IMR-90 (cell line): Measurements from ENCODE around the gene NPLOC4. TPM values are rescaled to one million over a fixed set of nuclear protein-coding genes. Genes with fewer than 3 reads are reported as not detected.

Experiments
- ATAC-seq: fragments of 200-7000 bp; cut with Tn5 transposase; 2 replicates; pipeline ENCODE4 v1.9.1; 2020; ENCODE audit warnings: low read depth, mild to moderate bottlenecking, moderate library complexity
- BruUV-seq: library from RNA; stranded (reverse); fragments of 400-500 nt; replicated peaks from 2 replicates; lab custom pipeline; 2021; lab: Mats Ljungman, UMichigan
- CTCF ChIA-PET: fragments of 300-600 bp; formaldehyde crosslinking; extraction: SDS; loops from one replicate; lab custom pipeline; 2021; ENCODE audit warnings: antibody characterized with exemption; lab: Yijun Ruan, JAX
- POLR2A ChIA-PET: fragments of 300-600 bp; sonication (Branson Sonifier 250); formaldehyde crosslinking; loops from one replicate; lab custom pipeline; 2022; ENCODE audit warnings: antibody characterized with exemption; ENCODE audit not compliant: unreplicated experiment; lab: Charles Lee
- DNase-seq: peaks from one replicate; pipeline ENCODE4 v3.0.0; 2013
- H2AFZ ChIP-seq: replicated peaks from 2 replicates; pipeline ENCODE3; 2013; ENCODE audit warnings: low read length, mild to moderate bottlenecking; ENCODE audit not compliant: poor library complexity
- H2AK5ac ChIP-seq: 2 replicates; pipeline ENCODE4 v1.6.1; 2013; ENCODE audit warnings: low read depth, low read length, inconsistent platforms
- H2AK9ac ChIP-seq: replicated peaks from 2 replicates; pipeline ENCODE3; 2013; ENCODE audit warnings: mild to moderate bottlenecking, low read depth, low read length, moderate library complexity; ENCODE audit not compliant: poor library complexity
- H2BK120ac ChIP-seq: 2 replicates; pipeline ENCODE4 v1.6.1; 2013; ENCODE audit warnings: low read depth, low read length, inconsistent platforms
- H2BK15ac ChIP-seq: 3 replicates; pipeline ENCODE4 v1.6.1; 2013; ENCODE audit warnings: low read depth, low read length, inconsistent platforms
- H2BK20ac ChIP-seq: 2 replicates; pipeline ENCODE4 v1.6.1; 2013; ENCODE audit warnings: low read depth, mild to moderate bottlenecking, inconsistent platforms, low read length, moderate library complexity
- H2BK5ac ChIP-seq: 2 replicates; pipeline ENCODE4 v1.6.1; 2013; ENCODE audit warnings: mild to moderate bottlenecking, low read depth, low read length, inconsistent platforms; ENCODE audit not compliant: poor library complexity, severe bottlenecking
- H3K14ac ChIP-seq: replicated peaks from 2 replicates; pipeline ENCODE4 v1.6.1; 2013; ENCODE audit warnings: low read depth, low read length, inconsistent platforms
- H3K18ac ChIP-seq: 2 replicates; pipeline ENCODE4 v1.6.1; 2013; ENCODE audit warnings: low read depth, low read length, control low read depth
- H3K23ac ChIP-seq: 2 replicates; pipeline ENCODE4 v1.6.1; 2013; ENCODE audit warnings: low read depth, low read length, inconsistent platforms
- H3K27ac ChIP-seq: 2 replicates; pipeline ENCODE4 v1.5.1; 2013; ENCODE audit warnings: mild to moderate bottlenecking, control low read depth, low read length; ENCODE audit not compliant: insufficient read depth
- H3K27me3 ChIP-seq: 2 replicates; pipeline ENCODE4 v1.6.1; 2013; ENCODE audit warnings: low read length; ENCODE audit not compliant: control insufficient read depth, insufficient read depth
- H3K36me3 ChIP-seq: 2 replicates; pipeline ENCODE4 v1.6.1; 2013; ENCODE audit warnings: low read length, mixed read lengths; ENCODE audit not compliant: control insufficient read depth, insufficient read depth
- H3K4ac ChIP-seq: 2 replicates; pipeline ENCODE4 v1.6.1; 2013; ENCODE audit warnings: low read depth, low read length, inconsistent platforms
- H3K4me1 ChIP-seq: 2 replicates; pipeline ENCODE4 v1.6.1; 2013; ENCODE audit warnings: low read length, mixed read lengths; ENCODE audit not compliant: control insufficient read depth, insufficient read depth
- H3K4me2 ChIP-seq: 2 replicates; pipeline ENCODE4 v1.6.1; 2013; ENCODE audit warnings: low read depth, mild to moderate bottlenecking, control low read depth, low read length, moderate library complexity
- H3K4me3 ChIP-seq: 2 replicates; pipeline ENCODE4 v1.5.1; 2013; ENCODE audit warnings: low read depth, mild to moderate bottlenecking, control low read depth, low read length, moderate library complexity; ENCODE audit not compliant: insufficient read depth
- H3K56ac ChIP-seq: 2 replicates; pipeline ENCODE4 v1.6.1; 2013; ENCODE audit warnings: low read length, inconsistent platforms; ENCODE audit not compliant: insufficient read depth; ENCODE audit errors: extremely low read depth
- H3K79me1 ChIP-seq, 2 experiments: 2 replicates each; pipeline ENCODE4 v1.6.1; 2013; ENCODE audit warnings: low read length in 2 of 2, inconsistent platforms in 1 of 2, low read depth in 1 of 2
- H3K9ac ChIP-seq: 2 replicates; pipeline ENCODE4 v1.6.1; 2013; ENCODE audit warnings: low read depth, low read length, control low read depth
- H3K9me1 ChIP-seq: 2 replicates; pipeline ENCODE4 v1.6.1; 2013; ENCODE audit warnings: low read length, inconsistent platforms; ENCODE audit not compliant: insufficient read depth
- H3K9me3 ChIP-seq: 2 replicates; pipeline ENCODE4 v1.6.1; 2013; ENCODE audit warnings: low read length; ENCODE audit not compliant: control insufficient read depth, insufficient read depth
- H4K20me1 ChIP-seq: 2 replicates; pipeline ENCODE4 v1.6.1; 2013; ENCODE audit warnings: low read length, inconsistent platforms; ENCODE audit not compliant: insufficient read depth
- H4K5ac ChIP-seq: 2 replicates; pipeline ENCODE4 v1.6.1; 2013; ENCODE audit warnings: mild to moderate bottlenecking, low read depth, low read length, control low read depth
- H4K8ac ChIP-seq, 2 experiments: 2 replicates each; pipeline ENCODE4 v1.6.1; 2013; ENCODE audit warnings: low read depth in 2 of 2, low read length in 2 of 2, control low read depth in 1 of 2, inconsistent platforms in 1 of 2
- H4K91ac ChIP-seq: 2 replicates; pipeline ENCODE4 v1.6.1; 2013; ENCODE audit warnings: low read depth, low read length, inconsistent platforms; ENCODE audit not compliant: insufficient read depth
- BHLHE40 ChIP-seq: fragments of 150-350 bp; IDR thresholded peaks from 2 replicates; pipeline ENCODE4 v1.6.1; 2016; ENCODE audit warnings: mild to moderate bottlenecking, low read depth, low read length
- FOS ChIP-seq: fragments of 150-350 bp; IDR thresholded peaks from 2 replicates; pipeline ENCODE4 v1.6.1; 2016; ENCODE audit warnings: low read depth, low read length
- MAFK ChIP-seq: IDR thresholded peaks from 2 replicates; pipeline ENCODE4 v1.6.1; 2012; ENCODE audit warnings: low read depth, low read length, improper control_type of control experiment
- MXI1 ChIP-seq: IDR thresholded peaks from 2 replicates; pipeline ENCODE4 v1.6.1; 2012; ENCODE audit warnings: low read depth, mild to moderate bottlenecking, low read length, moderate library complexity, borderline replicate concordance
- RAD21 ChIP-seq: IDR thresholded peaks from 2 replicates; pipeline ENCODE4 v1.6.1; 2012; ENCODE audit warnings: low read length, improper control_type of control experiment
- RCOR1 ChIP-seq: IDR thresholded peaks from 2 replicates; pipeline ENCODE4 v1.6.1; 2012; ENCODE audit warnings: mild to moderate bottlenecking, low read length, improper control_type of control experiment; ENCODE audit not compliant: insufficient replicate concordance
- SMC3 ChIP-seq: fragments of 150-350 bp; IDR thresholded peaks from 2 replicates; pipeline ENCODE4 v1.6.1; 2016; ENCODE audit warnings: low read depth, mild to moderate bottlenecking, antibody characterized with exemption, low read length, moderate library complexity
- WGBS, 2 experiments: methylation state at CpG; one replicate each; pipeline versions ENCODE4 v1.1.5 to v1.1.7; 2013; ENCODE audit warnings: missing lambda C conversion rate in 2 of 2; ENCODE audit not compliant: insufficient read length in 1 of 2; ENCODE audit errors: extremely low coverage in 2 of 2; 5-methylcytosine and 5-hydroxymethylcytosine counted together
- dilution Hi-C: fragments of 300-500 bp; cut with HindIII; formaldehyde crosslinking; loops from one replicate; pipeline ENCODE4 v1.14.3; 2018; ENCODE audit warnings: low sequenced_read_pairs; ENCODE audit not compliant: unreplicated experiment
- in situ Hi-C: fragments of 300-500 bp; cut with MboI; formaldehyde crosslinking; loops from 3 replicates; pipeline ENCODE4 v1.14.3; 2019; ENCODE audit warnings: low sequenced_read_pairs, inconsistent platforms, mixed read lengths
- intact Hi-C: fragments of 100-400 bp; cut with micrococcal nuclease; formaldehyde crosslinking; loops from 2 replicates; pipeline ENCODE4 v1.10.0; 2022
- polyA plus RNA-seq, 3 experiments: library from polyadenylated mRNA; depleted of rRNA; stranded (reverse); fragments of >200 nt; gene quantifications; 2 replicates each; pipeline ENCODE4 v1.2.3, GENCODE V29; 2012; ENCODE audit warnings: low replicate concordance in 1 of 3
- total RNA-seq: library from RNA; depleted of rRNA; stranded (reverse); fragments of >200 nt; gene quantifications from 2 replicates; pipeline ENCODE4 v1.2.3, GENCODE V29; 2012
- TF ChIP-seq, protein P1 (sequence below): fragments of 150-350 bp; IDR thresholded peaks from 2 replicates; pipeline ENCODE4 v1.6.1; 2016; ENCODE audit warnings: low read depth, mild to moderate bottlenecking, low read length, moderate library complexity, borderline replicate concordance
- TF ChIP-seq, protein P2 (sequence below): fragments of 150-350 bp; IDR thresholded peaks from 2 replicates; pipeline ENCODE4 v1.6.1; 2017; ENCODE audit warnings: mild to moderate bottlenecking, antibody characterized with exemption, low read length, low read depth

NPLOC4 gene
- total and polyA plus RNA-seq, 2 of the 4 experiments (the other 2 are of a cell fraction) = 70.4 to 78.3 TPM

DNA sequence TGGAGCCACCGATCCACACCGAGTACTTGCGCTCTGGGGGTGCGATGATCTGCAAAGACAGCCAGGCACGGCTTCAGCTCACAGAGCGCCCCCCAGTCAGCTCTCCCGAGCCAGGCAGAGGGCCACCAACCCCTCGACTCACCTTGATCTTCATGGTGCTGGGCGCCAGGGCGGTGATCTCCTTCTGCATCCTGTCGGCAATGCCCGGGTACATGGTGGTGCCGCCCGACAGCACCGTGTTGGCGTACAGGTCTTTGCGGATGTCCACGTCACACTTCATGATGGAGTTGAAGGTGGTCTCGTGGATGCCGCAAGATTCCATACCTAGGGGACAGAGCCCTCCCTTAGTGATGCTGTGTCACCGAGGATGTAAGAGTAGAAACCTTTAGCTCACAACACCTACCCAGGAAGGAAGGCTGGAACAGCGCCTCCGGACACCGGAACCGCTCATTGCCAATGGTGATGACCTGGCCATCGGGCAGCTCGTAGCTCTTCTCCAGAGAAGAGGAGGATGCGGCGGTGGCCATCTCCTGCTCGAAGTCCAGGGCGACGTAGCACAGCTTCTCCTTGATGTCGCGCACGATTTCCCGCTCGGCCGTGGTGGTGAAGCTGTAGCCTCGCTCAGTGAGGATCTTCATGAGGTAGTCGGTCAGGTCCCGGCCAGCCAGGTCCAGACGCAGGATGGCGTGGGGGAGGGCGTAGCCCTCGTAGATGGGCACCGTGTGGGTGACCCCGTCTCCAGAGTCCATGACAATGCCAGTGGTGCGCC lies 125.9 kb downstream of the NPLOC4 start (continued):
- TF ChIP-seq MXI1 = no peak

DNA sequence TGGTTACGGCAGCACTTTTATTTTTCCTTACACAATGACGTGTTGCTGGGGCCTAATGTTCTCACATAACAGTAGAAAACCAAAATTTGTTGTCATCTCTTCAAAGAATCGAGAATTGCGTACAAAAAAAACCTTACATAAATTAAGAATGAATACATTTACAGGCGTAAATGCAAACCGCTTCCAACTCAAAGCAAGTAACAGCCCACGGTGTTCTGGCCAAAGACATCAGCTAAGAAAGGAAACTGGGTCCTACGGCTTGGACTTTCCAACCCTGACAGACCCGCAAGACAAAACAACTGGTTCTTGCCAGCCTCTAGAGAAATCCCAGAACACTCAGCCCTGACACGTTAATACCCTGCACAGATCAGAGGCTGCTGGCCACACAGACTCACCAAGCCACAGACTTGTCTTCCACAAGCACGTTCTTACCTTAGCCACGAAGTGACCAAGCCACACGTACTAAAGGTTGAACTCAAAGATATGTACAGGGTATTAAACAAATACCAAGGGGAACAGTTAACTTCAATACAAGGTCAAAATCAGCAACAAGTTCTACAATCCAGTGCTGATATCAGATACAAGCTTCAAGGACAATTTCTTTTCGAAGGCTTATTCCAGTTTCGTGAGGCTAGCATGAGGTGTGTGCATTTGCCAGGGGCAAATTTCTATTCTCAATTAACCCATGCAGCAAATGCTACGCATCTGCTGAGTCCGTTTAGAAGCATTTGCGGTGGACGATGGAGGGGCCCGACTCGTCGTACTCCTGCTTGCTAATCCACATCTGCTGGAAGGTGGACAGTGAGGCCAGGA lies 126.7 kb downstream of the NPLOC4 start:
- in situ Hi-C loops (no loop called here), dilution Hi-C loops (no loop called here), intact Hi-C loops (no loop called here)
- H3K9me1 ChIP-seq = no peaks in the 10 kb centered on the region
- no peaks in the 10 kb centered on the region for H3K27me3 ChIP-seq
- BruUV-seq = no TSS peak
- no peak overlapping the region for H4K91ac ChIP-seq
- H2BK120ac ChIP-seq = no peak overlapping the region
- H3K18ac ChIP-seq = no peak overlapping the region
- peak overlapping the region; percentile 89 for H3K27ac ChIP-seq
- H3K4me3 ChIP-seq = peak overlapping the region; percentile 79
- H4K8ac ChIP-seq = peak overlapping the region in 1 of 2 experiments; percentile 16; a peak in 1 of 4 replicates
- H3K36me3 ChIP-seq = peaks cover 37% of the 10 kb centered on the region
- peaks cover 61% of the 10 kb centered on the region for H4K20me1 ChIP-seq
- H3K9me3 ChIP-seq = no peaks in the 10 kb centered on the region
- no peak overlapping the region for H2BK20ac ChIP-seq
- H3K14ac ChIP-seq = peak overlapping the region; percentile 93
- no peak for ATAC-seq
- H3K9ac ChIP-seq = peak overlapping the region; percentile 98
- H2BK5ac ChIP-seq = peak overlapping the region; percentile 75
- H2BK15ac ChIP-seq = no peak overlapping the region
- H3K79me1 ChIP-seq = peaks cover 0 to 37% of the 10 kb centered on the region in 2 experiments; a peak in 2 of 4 replicates
- H2AK5ac ChIP-seq = no peak overlapping the region
- ChIA-PET CTCF (no interaction called here), POLR2A (no interaction called here)
- H2AK9ac ChIP-seq = peak overlapping the region; percentile 85
- H2AFZ ChIP-seq = peak overlapping the region; percentile 56
- H3K4me2 ChIP-seq = peak overlapping the region; percentile 70
- peaks cover 2% of the 10 kb centered on the region for H3K4me1 ChIP-seq
- DNase-seq = no peak
- H4K5ac ChIP-seq = no peak overlapping the region
- peak overlapping the region; percentile 80 for H3K56ac ChIP-seq
- H3K23ac ChIP-seq = peak overlapping the region; percentile 86
- WGBS, 2 experiments = 2% methylated on average over 9 of the region's 22 CpGs; no CpG with 5 or more reads in 1 of the 2 experiments
- H3K4ac ChIP-seq = peak overlapping the region; percentile 69
- no peak for TF ChIP-seq RAD21
- TF ChIP-seq MAFK = no peak
- TF ChIP-seq, protein P1, sequence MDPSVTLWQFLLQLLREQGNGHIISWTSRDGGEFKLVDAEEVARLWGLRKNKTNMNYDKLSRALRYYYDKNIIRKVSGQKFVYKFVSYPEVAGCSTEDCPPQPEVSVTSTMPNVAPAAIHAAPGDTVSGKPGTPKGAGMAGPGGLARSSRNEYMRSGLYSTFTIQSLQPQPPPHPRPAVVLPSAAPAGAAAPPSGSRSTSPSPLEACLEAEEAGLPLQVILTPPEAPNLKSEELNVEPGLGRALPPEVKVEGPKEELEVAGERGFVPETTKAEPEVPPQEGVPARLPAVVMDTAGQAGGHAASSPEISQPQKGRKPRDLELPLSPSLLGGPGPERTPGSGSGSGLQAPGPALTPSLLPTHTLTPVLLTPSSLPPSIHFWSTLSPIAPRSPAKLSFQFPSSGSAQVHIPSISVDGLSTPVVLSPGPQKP = no peak
- TF ChIP-seq, protein P2, sequence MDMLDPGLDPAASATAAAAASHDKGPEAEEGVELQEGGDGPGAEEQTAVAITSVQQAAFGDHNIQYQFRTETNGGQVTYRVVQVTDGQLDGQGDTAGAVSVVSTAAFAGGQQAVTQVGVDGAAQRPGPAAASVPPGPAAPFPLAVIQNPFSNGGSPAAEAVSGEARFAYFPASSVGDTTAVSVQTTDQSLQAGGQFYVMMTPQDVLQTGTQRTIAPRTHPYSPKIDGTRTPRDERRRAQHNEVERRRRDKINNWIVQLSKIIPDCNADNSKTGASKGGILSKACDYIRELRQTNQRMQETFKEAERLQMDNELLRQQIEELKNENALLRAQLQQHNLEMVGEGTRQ = no peak
- TF ChIP-seq BHLHE40 = no peak
- no peak for TF ChIP-seq RCOR1
- TF ChIP-seq SMC3 = no peak
- TF ChIP-seq MXI1 = no peak
- no peak for TF ChIP-seq FOS
